ENCODE measurements around the gene TTC3. TPM values are rescaled to one million over a fixed set of nuclear protein-coding genes. Genes with fewer than 3 reads are reported as not detected.

Gene TTC3
- total RNA-seq, 6 experiments from 2014 or later: 46.7 to 68.7 (median 54.2) TPM

DNA sequence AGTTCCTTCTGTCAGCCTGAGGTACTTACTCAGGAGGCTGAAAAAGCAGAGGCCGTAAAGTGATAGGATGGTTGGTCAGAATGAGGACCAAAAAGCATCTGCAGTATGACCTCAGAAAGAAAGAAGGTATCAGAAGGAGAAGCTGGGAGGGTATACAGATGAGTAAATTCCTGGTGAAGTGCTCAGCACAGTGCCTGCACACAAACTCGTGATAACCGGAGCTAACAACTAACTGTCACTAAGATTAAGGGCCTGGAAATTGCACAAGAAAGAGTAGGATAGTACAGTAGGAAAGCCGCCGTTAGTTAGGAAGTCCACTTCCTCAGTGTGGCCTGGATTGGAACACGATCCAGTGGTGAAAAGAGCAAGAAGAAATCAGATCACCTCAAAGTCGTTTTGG, 131.5 kb downstream of the TTC3 start:
- TF ChIP-seq, protein P1, sequence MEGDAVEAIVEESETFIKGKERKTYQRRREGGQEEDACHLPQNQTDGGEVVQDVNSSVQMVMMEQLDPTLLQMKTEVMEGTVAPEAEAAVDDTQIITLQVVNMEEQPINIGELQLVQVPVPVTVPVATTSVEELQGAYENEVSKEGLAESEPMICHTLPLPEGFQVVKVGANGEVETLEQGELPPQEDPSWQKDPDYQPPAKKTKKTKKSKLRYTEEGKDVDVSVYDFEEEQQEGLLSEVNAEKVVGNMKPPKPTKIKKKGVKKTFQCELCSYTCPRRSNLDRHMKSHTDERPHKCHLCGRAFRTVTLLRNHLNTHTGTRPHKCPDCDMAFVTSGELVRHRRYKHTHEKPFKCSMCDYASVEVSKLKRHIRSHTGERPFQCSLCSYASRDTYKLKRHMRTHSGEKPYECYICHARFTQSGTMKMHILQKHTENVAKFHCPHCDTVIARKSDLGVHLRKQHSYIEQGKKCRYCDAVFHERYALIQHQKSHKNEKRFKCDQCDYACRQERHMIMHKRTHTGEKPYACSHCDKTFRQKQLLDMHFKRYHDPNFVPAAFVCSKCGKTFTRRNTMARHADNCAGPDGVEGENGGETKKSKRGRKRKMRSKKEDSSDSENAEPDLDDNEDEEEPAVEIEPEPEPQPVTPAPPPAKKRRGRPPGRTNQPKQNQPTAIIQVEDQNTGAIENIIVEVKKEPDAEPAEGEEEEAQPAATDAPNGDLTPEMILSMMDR (IDR thresholded peaks at IDR 0.05): no peak
- no peak for TF ChIP-seq POLR2A (IDR thresholded peaks at IDR 0.05)
- no peak for DNase-seq
- intact Hi-C loops (cut with DNase I): no loop called here
- Histone ChIP-seq H3K9me3 (no peaks in the 10 kb centered on the region), H3K27ac (no peak overlapping the region), H3K36me3 (peaks cover 0 to 29% (median 5%) of the 10 kb centered on the region in 4 donors), H3K4me1 (no peaks in the 10 kb centered on the region), H3K4me3 (no peak overlapping the region), H3K27me3 (no peaks in the 10 kb centered on the region)
- 70% methylated on average over 7 of the region's 7 CpGs for WGBS (ENCODE audit: insufficient coverage, low coverage, low lambda C conversion rate, missing lambda C conversion rate)
- no peak for ATAC-seq

DNA sequence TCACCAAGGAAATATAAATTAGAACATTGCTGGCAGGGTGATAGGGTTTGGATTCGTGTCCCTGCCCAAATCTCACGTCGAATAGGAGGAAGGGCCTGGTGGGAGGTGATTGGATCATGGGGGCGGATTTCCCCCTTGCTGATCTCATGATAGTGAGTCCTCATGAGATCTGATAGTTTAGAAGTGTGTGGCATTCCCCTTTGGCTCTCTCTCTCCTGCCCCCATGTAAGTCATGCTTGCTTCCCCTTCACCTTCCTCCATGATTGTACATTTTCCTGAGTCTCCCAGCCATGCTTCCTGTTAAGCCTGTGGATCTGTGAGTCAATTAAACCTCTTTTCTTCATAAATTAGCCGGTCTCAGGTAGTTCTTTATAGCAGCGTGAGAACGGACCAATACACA, 133.4 kb downstream of the TTC3 start:
- Histone ChIP-seq H3K36me3 (peaks cover 0 to 16% (median 5%) of the 10 kb centered on the region in 4 donors), H3K27ac (no peak overlapping the region), H3K4me1 (no peaks in the 10 kb centered on the region), H3K9me3 (no peaks in the 10 kb centered on the region), H3K4me3 (no peak overlapping the region), H3K27me3 (no peaks in the 10 kb centered on the region)
- TF ChIP-seq, protein P1 (IDR thresholded peaks at IDR 0.05): no peak
- TF ChIP-seq POLR2A (IDR thresholded peaks at IDR 0.05): no peak
- intact Hi-C loops (cut with DNase I): no loop called here
- 80% methylated on average over 4 of the region's 7 CpGs for WGBS (ENCODE audit: insufficient coverage, low coverage, low lambda C conversion rate, missing lambda C conversion rate)
- DNase-seq (no peak), ATAC-seq (no peak)

DNA sequence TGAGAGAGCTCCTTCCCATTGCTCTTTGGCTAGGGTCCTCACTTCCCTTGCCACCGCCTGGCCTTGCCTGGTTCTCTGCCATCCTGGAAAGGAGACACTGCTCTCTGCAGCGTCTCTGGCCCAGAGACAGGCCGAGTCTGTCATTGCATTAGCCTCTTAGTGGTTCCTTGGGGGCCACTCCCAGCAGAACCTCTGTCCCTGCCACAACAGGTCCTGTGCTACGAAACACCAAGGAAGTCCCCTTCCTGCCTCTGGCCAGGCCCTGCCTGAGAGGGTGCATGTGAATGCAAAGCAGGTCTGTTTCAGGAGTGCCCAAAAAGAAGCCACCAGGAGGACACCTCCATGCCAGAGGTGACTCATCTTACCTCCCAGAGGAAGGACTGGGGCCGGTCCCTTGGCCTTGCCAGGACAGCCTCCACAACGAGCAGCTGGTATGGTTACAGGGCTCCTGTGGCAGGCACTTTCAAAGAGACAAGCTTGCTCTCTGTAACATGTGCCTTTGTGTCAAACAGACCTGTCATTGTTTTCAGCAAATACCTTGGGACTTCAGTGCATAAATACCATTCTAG, 134.5 kb downstream of the TTC3 start:
- WGBS (ENCODE audit: insufficient coverage, low coverage, low lambda C conversion rate, missing lambda C conversion rate): 39% methylated on average over 3 of the region's 6 CpGs
- Histone ChIP-seq H3K27me3 (no peaks in the 10 kb centered on the region), H3K9me3 (no peaks in the 10 kb centered on the region), H3K4me3 (no peak overlapping the region), H3K27ac (no peak overlapping the region), H3K4me1 (no peaks in the 10 kb centered on the region), H3K36me3 (peaks cover 0 to 8% (median under 1%) of the 10 kb centered on the region in 4 donors)
- DNase-seq: no peak
- no peak for TF ChIP-seq POLR2A (IDR thresholded peaks at IDR 0.05)
- TF ChIP-seq, protein P1 (IDR thresholded peaks at IDR 0.05): no peak
- peak; percentile 31 to 52 (median 40) for ATAC-seq
- intact Hi-C loops (cut with DNase I): no loop called here

DNA sequence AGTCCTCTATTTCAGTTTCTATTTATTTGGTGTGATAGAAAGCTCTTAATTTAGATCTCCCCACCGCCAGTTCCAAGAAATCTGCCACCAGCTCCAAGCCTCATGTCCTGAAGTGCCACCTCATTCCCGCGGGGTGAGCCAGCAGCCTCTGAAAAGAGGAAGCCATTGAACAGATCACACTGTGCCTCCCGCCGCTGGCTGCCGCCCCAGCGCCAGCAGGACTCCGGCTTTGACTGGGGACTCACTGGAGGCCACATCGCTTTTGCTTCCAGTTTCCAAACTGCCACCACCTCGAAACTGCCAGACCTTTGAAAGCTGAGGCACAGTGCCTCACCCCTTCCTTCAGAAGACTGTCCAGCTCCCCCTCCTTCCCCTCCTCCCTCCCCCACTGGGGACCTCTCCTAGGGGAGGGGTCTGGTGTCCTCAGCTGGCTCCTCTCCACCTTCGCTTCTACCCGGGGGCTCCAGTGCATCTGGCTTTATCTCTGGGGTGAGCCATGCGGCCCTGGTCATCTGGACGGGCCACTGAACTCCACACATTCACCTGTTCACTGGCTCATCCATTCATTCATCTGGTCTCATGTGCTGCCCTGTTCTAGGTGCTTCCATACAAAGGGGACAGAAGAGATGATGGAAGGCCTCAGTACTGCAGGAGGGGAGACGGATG, 135.1 kb downstream of the TTC3 start:
- H3K36me3 ChIP-seq: peaks cover 0 to under 1% (median 0%) of the 10 kb centered on the region in 4 donors
- no peaks in the 10 kb centered on the region for H3K27me3 ChIP-seq
- no peaks in the 10 kb centered on the region for H3K9me3 ChIP-seq
- TF ChIP-seq, protein P1 (IDR thresholded peaks at IDR 0.05): no peak
- no peak for TF ChIP-seq POLR2A (IDR thresholded peaks at IDR 0.05)
- WGBS (ENCODE audit: insufficient coverage, low coverage, low lambda C conversion rate, missing lambda C conversion rate): 57% methylated on average over 7 of the region's 15 CpGs
- H3K4me1 ChIP-seq: no peaks in the 10 kb centered on the region
- intact Hi-C loops (cut with DNase I): no loop called here
- no peak overlapping the region for H3K27ac ChIP-seq
- ATAC-seq (peak; percentile 69 to 89 (median 78)), DNase-seq (peak in 2 of 3 donors; percentile 57 to 77)
- H3K4me3 ChIP-seq: no peak overlapping the region

Measured in right lobe of liver (tissue), 6 donors.